ENCODE data around the gene MPPED2.

DNA sequence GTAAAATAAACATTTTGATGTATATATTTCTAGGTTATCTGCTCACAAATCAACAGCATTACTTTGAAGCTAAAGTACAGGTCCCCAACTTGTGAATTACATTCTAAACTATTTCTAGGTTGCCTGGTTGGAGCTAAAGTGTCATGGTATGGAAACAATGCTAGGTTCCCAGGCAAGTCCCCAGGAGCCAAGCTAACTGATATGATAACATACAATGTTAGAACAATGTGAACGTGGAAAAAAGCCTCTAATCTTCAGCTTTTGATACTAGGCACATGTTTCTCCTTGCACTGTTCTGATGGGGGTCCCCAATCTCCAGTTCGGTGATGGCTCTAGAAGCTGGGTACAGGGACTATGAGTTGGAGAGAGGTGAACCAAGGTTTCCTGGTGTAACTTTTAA is 153.4 kb downstream of the MPPED2 start:
- TF ChIP-seq, protein P1, sequence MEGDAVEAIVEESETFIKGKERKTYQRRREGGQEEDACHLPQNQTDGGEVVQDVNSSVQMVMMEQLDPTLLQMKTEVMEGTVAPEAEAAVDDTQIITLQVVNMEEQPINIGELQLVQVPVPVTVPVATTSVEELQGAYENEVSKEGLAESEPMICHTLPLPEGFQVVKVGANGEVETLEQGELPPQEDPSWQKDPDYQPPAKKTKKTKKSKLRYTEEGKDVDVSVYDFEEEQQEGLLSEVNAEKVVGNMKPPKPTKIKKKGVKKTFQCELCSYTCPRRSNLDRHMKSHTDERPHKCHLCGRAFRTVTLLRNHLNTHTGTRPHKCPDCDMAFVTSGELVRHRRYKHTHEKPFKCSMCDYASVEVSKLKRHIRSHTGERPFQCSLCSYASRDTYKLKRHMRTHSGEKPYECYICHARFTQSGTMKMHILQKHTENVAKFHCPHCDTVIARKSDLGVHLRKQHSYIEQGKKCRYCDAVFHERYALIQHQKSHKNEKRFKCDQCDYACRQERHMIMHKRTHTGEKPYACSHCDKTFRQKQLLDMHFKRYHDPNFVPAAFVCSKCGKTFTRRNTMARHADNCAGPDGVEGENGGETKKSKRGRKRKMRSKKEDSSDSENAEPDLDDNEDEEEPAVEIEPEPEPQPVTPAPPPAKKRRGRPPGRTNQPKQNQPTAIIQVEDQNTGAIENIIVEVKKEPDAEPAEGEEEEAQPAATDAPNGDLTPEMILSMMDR (IDR thresholded peaks at IDR 0.05) = no peak
- TF ChIP-seq POLR2AphosphoS5 (IDR thresholded peaks at IDR 0.05) = no peak
